Measurements from ENCODE around the gene PLIN5.
A peak's percentile ranks its signal among the peaks of the same experiment; 100 is the strongest.

Gene PLIN5

GRCh38 chr19:4521170-4521887 lies 13.7 kb downstream of the PLIN5 start:
- Histone ChIP-seq H3K9me3 (ENCODE audit: severe bottlenecking) (peaks cover 2% of the 10 kb centered on the region), H3K4me3 (ENCODE audit: low read depth, low read length) (no peak overlapping the region), H3K27ac (no peak overlapping the region), H3K36me3 (no peaks in the 10 kb centered on the region; the same call in 1 of the 2 replicates), H3K27me3 (ENCODE audit: insufficient read depth, low read depth, severe bottlenecking) (no peaks in the 10 kb centered on the region)
- no peak for DNase-seq
- no peak for TF ChIP-seq CTCF (IDR thresholded peaks at IDR 0.05; ENCODE audit: low read depth, low read length)

DNA sequence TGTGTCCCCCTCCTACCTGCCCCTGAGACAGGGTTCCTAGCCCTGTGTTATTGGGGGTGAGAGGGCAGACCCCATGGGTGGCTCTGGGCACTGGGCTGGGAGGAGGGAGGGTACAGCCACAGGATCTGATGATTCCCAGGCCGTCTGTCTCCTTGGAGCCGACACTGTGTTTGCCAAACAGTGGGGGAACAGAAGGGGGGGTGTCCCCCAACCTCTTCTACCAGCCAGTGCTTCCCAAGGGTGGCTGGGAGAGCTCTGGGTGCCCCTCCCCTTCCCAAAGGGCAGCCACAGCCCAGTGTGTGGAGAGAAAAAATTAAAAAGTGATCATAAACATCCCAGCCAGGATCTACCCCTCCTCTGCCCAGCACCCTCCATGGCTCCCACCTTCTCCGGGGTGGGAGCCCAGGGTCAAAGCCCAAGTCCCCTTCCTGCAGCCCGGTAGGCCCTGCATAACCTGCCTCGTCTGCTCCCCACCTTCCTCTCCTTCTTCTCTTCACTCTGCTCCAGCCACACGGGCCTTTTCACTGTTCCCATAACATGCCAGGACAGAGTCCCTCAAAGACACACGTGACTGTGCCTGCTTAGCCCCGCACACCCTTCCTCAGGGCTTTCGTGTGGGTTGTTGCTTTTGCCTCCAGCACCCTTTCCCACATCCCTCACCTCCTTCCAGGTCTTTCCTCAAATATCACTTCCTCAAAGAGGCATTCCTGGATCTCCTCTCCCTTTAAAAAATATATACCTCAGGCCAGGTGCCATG lies 15.3 kb downstream of the PLIN5 start:
- peak overlapping the region; percentile 28; the same call in 1 of the 2 replicates for H3K27ac ChIP-seq
- no peaks in the 10 kb centered on the region for H3K27me3 ChIP-seq (ENCODE audit: insufficient read depth, low read depth, severe bottlenecking)
- H3K9me3 ChIP-seq (ENCODE audit: severe bottlenecking), result peaks cover 2% of the 10 kb centered on the region
- no peak for TF ChIP-seq CTCF (IDR thresholded peaks at IDR 0.05; ENCODE audit: low read depth, low read length)
- H3K4me3 ChIP-seq (ENCODE audit: low read depth, low read length), result no peak overlapping the region
- no peaks in the 10 kb centered on the region; the same call in none of the 2 replicates for H3K36me3 ChIP-seq
- DNase-seq, result no peak

GRCh38 chr19:4519172-4519496 lies 15.9 kb downstream of the PLIN5 start:
- no peak for TF ChIP-seq CTCF (IDR thresholded peaks at IDR 0.05; ENCODE audit: low read depth, low read length)
- H3K27ac ChIP-seq, result peak overlapping the region; percentile 76
- DNase-seq, result no peak
- H3K27me3 ChIP-seq (ENCODE audit: insufficient read depth, low read depth, severe bottlenecking), result no peaks in the 10 kb centered on the region
- no peak overlapping the region for H3K4me3 ChIP-seq (ENCODE audit: low read depth, low read length)
- no peaks in the 10 kb centered on the region; the same call in 1 of the 2 replicates for H3K36me3 ChIP-seq
- peaks cover 2% of the 10 kb centered on the region for H3K9me3 ChIP-seq (ENCODE audit: severe bottlenecking)

DNA sequence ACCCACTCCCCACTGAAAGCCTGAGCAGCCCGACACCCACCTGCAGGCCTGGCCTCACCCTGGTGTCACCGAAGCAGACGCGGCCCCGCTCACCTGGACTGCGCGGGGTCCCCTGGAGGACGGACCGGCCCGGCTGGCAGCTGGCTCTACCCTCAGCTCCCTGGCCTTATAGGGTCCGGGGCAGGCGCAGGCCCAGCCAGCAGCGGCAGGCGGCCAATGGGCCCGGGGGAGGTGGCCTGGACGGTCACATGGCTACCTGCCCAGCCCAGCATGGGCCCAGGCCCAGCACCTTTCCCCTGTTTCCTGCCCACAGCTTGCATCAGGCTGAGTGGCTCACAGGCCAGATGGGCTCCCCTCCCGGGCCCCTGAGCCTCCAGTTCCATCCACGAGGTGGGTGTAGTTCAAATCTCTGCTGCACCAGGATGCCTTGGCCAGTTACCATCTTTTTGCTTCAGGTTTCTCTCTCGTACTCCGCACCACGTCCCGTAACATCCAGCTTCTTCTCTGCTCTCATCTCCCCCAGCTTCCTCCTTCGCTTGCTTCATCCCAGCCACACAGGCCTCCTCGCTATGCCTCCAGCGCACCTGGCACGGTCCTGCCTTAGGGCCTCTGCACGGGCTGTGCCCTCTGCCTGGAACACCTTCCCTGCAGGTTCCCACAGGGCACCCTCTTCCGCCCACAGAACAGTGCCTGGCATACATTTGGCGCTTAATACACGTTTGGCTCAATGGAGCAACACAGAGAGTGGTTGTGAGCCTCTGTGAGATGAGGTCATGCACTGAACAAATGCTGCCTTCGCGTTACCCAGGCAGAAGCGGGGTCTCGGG lies 16.5 kb downstream of the PLIN5 start, which contains the start of gene PLIN4:
Gene PLIN4 (minus strand): TSS at position 142 of the 827 bp plus-strand sequence. CDS start 214 bp downstream, outside the sequence.
- peak; percentile 85 for DNase-seq
- Histone ChIP-seq H3K36me3 (no peaks in the 10 kb centered on the region; the same call in 1 of the 2 replicates), H3K9me3 (ENCODE audit: severe bottlenecking) (peaks cover 2% of the 10 kb centered on the region), H3K27ac (peak within 1 kb of the TSS; percentile 76), H3K27me3 (ENCODE audit: insufficient read depth, low read depth, severe bottlenecking) (no peaks in the 10 kb centered on the region), H3K4me3 (ENCODE audit: low read depth, low read length) (no peak within 1 kb of the TSS)
- TF ChIP-seq CTCF (IDR thresholded peaks at IDR 0.05; ENCODE audit: low read depth, low read length), result no peak

GRCh38 chr19:4517451-4518057 lies 17.5 kb downstream of the PLIN5 start:
- no peak for DNase-seq
- H3K36me3 ChIP-seq, result no peaks in the 10 kb centered on the region; the same call in 1 of the 2 replicates
- H3K27ac ChIP-seq, result peak overlapping the region; percentile 76; the same call in 1 of the 2 replicates
- no peaks in the 10 kb centered on the region for H3K27me3 ChIP-seq (ENCODE audit: insufficient read depth, low read depth, severe bottlenecking)
- no peak overlapping the region for H3K4me3 ChIP-seq (ENCODE audit: low read depth, low read length)
- no peak for TF ChIP-seq CTCF (IDR thresholded peaks at IDR 0.05; ENCODE audit: low read depth, low read length)
- peaks cover 2% of the 10 kb centered on the region for H3K9me3 ChIP-seq (ENCODE audit: severe bottlenecking)
